Astrocyte (in vitro differentiated cells and primary cell): ENCODE results near the gene ITPR2.
"Not testable (repeated sequence)": the region's sequence is repeated elsewhere in the genome, so short reads cannot be mapped to it uniquely, and the experiment has no call there.

Experiments used
- CTCF ChIP-seq: IDR thresholded peaks from 2 replicates; pipeline ENCODE4 v1.5.1; 2011; ENCODE audit warnings: low read depth, mild to moderate bottlenecking, inconsistent platforms, low read length, moderate library complexity; ENCODE audit not compliant: insufficient read depth
- EZH2 ChIP-seq: IDR thresholded peaks from 2 replicates; pipeline ENCODE4 v1.6.1; 2012; ENCODE audit warnings: mild to moderate bottlenecking, low read length, inconsistent platforms; ENCODE audit not compliant: insufficient read depth

- TF ChIP-seq CTCF, EZH2: not testable (repeated sequence)
These were observed 522.5 kb downstream of the ITPR2 start for GRCh38 chr12:26310489-26310888.
